Measurements from ENCODE around the gene SEC14L5. TPM values are rescaled to one million over a fixed set of nuclear protein-coding genes. Genes with fewer than 3 reads are reported as not detected.
"Not testable (repeated sequence)": the region's sequence is repeated elsewhere in the genome, so short reads cannot be mapped to it uniquely, and the experiment has no call there.

The SEC14L5 gene
- polyA plus RNA-seq, 1 experiment: 0.05 TPM

DNA sequence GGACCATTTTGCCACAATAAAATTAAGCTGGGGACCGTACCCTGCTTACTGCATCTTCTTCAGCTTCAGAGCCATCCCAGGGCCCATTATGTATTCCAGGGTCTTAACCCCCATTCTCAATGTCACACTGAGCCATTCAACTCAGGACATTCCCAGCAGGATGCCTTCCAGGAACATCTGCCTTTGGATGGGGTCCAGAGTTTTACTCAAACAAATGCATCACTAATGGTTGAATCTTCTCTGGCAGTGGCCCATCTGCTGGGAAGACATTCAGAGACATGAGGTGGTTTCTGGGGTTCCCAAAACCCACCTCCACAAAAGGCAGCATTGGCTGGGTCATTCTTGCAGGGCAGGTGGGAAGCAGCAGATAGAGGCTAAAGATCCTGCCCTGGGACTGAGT lies 3.4 kb upstream of the SEC14L5 start:
- ChIA-PET CTCF (interaction anchor here (1.2 to 1.6 kb wide), 3 partner anchors 43 to 125 kb away, joined by 3 to 4 read pairs (median 3); no protein-coding TSS in a partner anchor), POLR2A (interaction anchor here (0.6 kb wide), 1 partner anchor 148 kb away, joined by 3 read pairs; no protein-coding TSS in a partner anchor)
- Histone ChIP-seq H3K27ac (ENCODE audit: low read depth, low read length) (peak overlapping the region; percentile 2), H3K4me3 (ENCODE audit: low read depth, low read length) (no peak overlapping the region), H3K27me3 (ENCODE audit: control insufficient read depth, insufficient read depth, low read length) (peaks cover 6% of the 10 kb centered on the region), H3K9me3 (ENCODE audit: control insufficient read depth, insufficient read depth, low read length) (no peaks in the 10 kb centered on the region)
- DNase-seq (ENCODE audit: low read depth, low spot score): no peak
- TF ChIP-seq, protein P1, sequence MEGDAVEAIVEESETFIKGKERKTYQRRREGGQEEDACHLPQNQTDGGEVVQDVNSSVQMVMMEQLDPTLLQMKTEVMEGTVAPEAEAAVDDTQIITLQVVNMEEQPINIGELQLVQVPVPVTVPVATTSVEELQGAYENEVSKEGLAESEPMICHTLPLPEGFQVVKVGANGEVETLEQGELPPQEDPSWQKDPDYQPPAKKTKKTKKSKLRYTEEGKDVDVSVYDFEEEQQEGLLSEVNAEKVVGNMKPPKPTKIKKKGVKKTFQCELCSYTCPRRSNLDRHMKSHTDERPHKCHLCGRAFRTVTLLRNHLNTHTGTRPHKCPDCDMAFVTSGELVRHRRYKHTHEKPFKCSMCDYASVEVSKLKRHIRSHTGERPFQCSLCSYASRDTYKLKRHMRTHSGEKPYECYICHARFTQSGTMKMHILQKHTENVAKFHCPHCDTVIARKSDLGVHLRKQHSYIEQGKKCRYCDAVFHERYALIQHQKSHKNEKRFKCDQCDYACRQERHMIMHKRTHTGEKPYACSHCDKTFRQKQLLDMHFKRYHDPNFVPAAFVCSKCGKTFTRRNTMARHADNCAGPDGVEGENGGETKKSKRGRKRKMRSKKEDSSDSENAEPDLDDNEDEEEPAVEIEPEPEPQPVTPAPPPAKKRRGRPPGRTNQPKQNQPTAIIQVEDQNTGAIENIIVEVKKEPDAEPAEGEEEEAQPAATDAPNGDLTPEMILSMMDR (IDR thresholded peaks at IDR 0.05; ENCODE audit: low read depth, low read length): no peak

DNA sequence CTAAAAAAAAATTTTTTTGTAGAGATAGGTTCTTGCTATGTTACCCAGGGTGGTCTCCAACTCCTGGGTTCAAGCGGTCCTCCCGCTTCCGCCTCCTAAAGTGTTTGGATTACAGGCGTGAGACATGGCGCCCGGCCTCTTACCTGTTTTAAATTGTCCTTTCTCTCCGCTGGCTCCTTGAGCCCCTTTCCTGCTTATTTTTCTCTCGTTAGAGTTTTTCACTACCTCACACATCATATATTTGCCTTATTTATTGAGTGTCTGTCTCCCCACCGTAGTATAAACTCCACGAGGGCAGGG lies 760 bp upstream of the SEC14L5 start:
- Histone ChIP-seq H3K9me3 (ENCODE audit: control insufficient read depth, insufficient read depth, low read length) (no peaks in the 10 kb centered on the region), H3K27me3 (ENCODE audit: control insufficient read depth, insufficient read depth, low read length) (peaks cover 15% of the 10 kb centered on the region), H3K27ac (ENCODE audit: low read depth, low read length) (no peak overlapping the region), H3K4me3 (ENCODE audit: low read depth, low read length) (peak overlapping the region; percentile 65)
- POLR2A ChIA-PET: no interaction called here
- DNase-seq (ENCODE audit: low read depth, low spot score): no peak
- TF ChIP-seq, protein P1 (IDR thresholded peaks at IDR 0.05; ENCODE audit: low read depth, low read length): no peak
- CTCF ChIA-PET: interaction anchor here (0.6 to 2.0 kb wide), 4 partner anchors 73 to 439 kb away, joined by 4 to 9 read pairs (median 6); no protein-coding TSS in a partner anchor

DNA sequence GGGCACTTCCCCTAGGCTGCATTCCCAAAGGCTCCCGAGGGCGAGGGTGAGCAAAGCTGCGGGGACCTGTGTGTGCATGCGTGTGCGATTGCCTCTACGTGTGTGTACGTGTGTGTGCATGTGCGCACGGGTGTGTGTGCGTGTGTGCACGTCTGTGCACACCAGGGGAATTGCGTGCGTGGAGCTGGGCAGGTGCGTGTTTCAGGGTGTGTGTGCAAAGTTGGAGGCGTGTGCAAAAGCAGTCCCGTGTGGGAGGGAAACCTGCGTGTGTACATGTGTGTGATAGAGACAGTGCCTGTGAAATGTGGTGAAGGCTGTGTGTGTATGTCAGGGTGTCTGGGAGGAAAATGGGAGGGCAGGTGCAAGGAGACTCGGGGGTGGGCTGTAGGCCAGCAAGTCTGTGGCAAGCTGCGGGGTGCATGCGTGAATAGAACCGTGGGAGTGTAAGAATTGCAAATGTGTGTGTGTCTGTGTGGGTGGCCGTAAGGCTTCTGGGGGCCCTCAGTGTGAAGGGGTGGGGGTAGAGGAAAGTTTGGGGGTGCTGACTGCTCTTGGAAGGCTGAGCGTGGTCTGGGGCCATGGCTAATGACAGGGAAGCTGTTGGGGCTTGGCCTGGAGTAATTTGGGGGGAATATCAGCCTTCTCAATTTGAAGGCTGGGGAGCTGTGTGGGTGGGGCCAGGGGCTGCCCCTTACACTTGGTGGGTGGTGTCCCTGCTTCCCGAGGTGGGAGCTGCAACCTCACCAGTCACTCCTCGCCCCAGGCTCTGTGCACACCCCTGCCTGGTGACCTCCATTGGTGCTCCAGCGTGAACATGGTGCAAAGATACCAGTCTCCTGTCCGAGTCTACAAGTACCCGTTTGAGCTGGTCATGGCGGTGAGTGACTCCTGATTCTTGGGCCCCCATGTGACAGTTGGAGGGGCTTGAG lies 644 bp downstream of the SEC14L5 start:
- TF ChIP-seq, protein P1 (IDR thresholded peaks at IDR 0.05; ENCODE audit: low read depth, low read length): no peak
- no peak for DNase-seq (ENCODE audit: low read depth, low spot score)
- ChIA-PET POLR2A (interaction anchor here (0.9 to 1.0 kb wide), 3 partner anchors 14 to 224 kb away, joined by 3 to 6 read pairs (median 4); partner anchors contain the start of genes DNAAF8 and NAGPA), CTCF (interaction anchor here (1.1 to 1.3 kb wide), 2 partner anchors 126 to 133 kb away, joined by 3 to 9 read pairs; no protein-coding TSS in a partner anchor)
- Histone ChIP-seq H3K4me3 (ENCODE audit: low read depth, low read length) (peak overlapping the region; percentile 50), H3K9me3 (ENCODE audit: control insufficient read depth, insufficient read depth, low read length) (no peaks in the 10 kb centered on the region), H3K27ac (ENCODE audit: low read depth, low read length) (no peak overlapping the region), H3K27me3 (ENCODE audit: control insufficient read depth, insufficient read depth, low read length) (peaks cover 15% of the 10 kb centered on the region)

DNA sequence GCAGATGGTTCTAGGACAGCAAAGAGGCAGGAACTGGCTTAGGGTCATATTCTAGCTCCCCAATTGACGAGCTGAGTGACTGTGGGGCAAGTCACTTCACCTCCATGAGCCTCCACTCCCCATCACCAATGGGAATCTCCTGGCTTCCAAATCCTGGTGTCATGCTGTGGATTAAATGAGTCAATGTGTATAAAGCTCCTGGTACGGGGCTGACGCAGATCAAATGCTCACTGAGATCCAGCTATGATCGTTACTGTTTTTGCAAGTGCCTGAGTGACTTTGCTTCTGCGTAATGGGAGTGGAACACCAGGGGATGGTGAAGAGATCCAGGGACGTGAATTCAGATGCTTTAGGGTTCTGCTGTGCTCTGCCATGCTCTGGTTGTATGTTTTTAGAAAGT lies 2.4 kb downstream of the SEC14L5 start:
- no peaks in the 10 kb centered on the region for H3K9me3 ChIP-seq (ENCODE audit: control insufficient read depth, insufficient read depth, low read length)
- no peak for DNase-seq (ENCODE audit: low read depth, low spot score)
- ChIA-PET CTCF (no interaction called here), POLR2A (no interaction called here)
- peaks cover 15% of the 10 kb centered on the region for H3K27me3 ChIP-seq (ENCODE audit: control insufficient read depth, insufficient read depth, low read length)
- TF ChIP-seq, protein P1 (IDR thresholded peaks at IDR 0.05; ENCODE audit: low read depth, low read length): no peak
- no peak overlapping the region for H3K4me3 ChIP-seq (ENCODE audit: low read depth, low read length)
- H3K27ac ChIP-seq (ENCODE audit: low read depth, low read length): no peak overlapping the region

DNA sequence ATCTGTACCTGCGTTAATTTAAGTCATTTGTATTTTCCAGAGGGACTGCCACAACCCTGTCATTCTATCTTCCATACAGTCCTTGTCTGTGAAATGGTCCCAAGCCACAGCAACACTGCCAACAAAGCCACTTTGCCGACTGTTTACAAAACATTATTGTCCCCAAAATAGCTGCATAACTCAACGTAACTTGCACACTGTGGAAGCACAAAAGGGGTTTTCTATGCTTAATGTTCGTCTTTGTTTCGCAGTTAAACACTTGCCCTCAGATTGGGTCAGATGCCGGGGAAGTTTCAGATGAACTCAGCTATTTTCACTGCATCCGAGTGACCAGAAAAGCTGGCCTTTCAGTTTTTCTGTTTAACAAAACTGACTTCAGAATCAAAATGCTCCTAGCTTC lies 4.6 kb downstream of the SEC14L5 start:
- no peak for DNase-seq (ENCODE audit: low read depth, low spot score)
- TF ChIP-seq, protein P1 (IDR thresholded peaks at IDR 0.05; ENCODE audit: low read depth, low read length): no peak
- H3K4me3 ChIP-seq (ENCODE audit: low read depth, low read length): no peak overlapping the region
- CTCF ChIA-PET: interaction anchor here (0.6 kb wide), 1 partner anchor 309 kb away, joined by 3 read pairs; no protein-coding TSS in a partner anchor
- H3K27me3 ChIP-seq (ENCODE audit: control insufficient read depth, insufficient read depth, low read length): peaks cover 15% of the 10 kb centered on the region
- POLR2A ChIA-PET: interaction anchor here (0.7 kb wide), 1 partner anchor 105 kb away, joined by 10 read pairs; no protein-coding TSS in a partner anchor
- H3K9me3 ChIP-seq (ENCODE audit: control insufficient read depth, insufficient read depth, low read length): no peaks in the 10 kb centered on the region
- no peak overlapping the region for H3K27ac ChIP-seq (ENCODE audit: low read depth, low read length)

DNA sequence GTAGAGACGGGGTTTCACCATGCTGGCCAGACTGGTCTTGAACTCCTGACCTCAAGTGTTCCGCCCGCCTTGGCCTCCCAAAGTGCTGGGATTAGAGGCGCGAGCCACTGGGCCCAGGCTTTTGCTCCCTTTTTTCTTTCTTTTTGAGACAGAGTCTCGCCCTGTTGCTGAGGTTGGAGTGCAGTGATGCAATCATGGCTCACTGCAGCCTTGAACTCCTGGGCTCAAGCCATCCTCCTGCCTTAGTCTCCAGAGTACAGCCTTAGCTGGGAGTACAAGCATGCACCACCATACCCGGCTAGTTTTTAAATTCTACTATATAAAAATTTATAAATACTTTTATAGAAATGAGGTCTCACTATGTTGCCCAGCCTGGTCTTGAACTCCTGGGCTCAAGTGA lies 5.4 kb downstream of the SEC14L5 start:
- H3K9me3 ChIP-seq (ENCODE audit: control insufficient read depth, insufficient read depth, low read length); DNase-seq (ENCODE audit: low read depth, low spot score); H3K27ac ChIP-seq (ENCODE audit: low read depth, low read length); POLR2A ChIA-PET; CTCF ChIA-PET; H3K4me3 ChIP-seq (ENCODE audit: low read depth, low read length): not testable (repeated sequence)
- peaks cover 15% of the 10 kb centered on the region for H3K27me3 ChIP-seq (ENCODE audit: control insufficient read depth, insufficient read depth, low read length)

Data from AG04450 (cell line).